Lung microvascular endothelial cell (primary cell): ENCODE results near the gene GPR107. TPM values are rescaled to one million over a fixed set of nuclear protein-coding genes. Genes with fewer than 3 reads are reported as not detected.

ENCODE experiments used
- DNase-seq, 2 donors: peaks; one replicate each; pipeline versions ENCODE4 v3.0.0 to v3.0.0-alpha.2; 2010; ENCODE audit warnings: low read depth in 2 of 2
- total RNA-seq: library from RNA; depleted of rRNA; stranded (reverse); fragments of >200 nt; gene quantifications from 2 replicates; pipeline ENCODE4 v1.2.1, GENCODE V29; 2014

GPR107 gene
- total RNA-seq, 1 donor from 2014 or later = 20.4 TPM

DNA sequence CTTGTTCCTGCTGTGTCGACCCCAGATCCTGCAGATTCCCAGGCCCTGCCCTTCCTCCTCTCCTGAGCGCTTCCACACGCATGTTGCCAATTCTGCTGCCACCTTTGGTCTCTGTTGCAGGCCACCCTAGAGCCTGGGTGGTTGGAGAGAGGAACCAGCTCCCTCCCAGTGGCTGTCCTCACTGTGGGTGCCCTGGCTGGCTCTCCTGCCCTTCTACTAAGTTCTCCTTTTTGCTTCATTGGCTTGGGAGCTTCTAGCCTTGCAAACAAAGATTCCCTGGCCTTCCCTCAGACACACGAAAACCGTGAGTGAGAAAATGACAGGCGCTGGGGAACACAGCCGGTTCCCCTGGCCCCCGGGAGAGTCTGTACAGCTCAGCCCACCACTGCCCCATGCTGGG, 104.3 kb downstream of the GPR107 start:
- DNase-seq = no peak

GRCh38 chr9:130159057-130159456, 105.4 kb downstream of the GPR107 start:
- DNase-seq = no peak

DNA sequence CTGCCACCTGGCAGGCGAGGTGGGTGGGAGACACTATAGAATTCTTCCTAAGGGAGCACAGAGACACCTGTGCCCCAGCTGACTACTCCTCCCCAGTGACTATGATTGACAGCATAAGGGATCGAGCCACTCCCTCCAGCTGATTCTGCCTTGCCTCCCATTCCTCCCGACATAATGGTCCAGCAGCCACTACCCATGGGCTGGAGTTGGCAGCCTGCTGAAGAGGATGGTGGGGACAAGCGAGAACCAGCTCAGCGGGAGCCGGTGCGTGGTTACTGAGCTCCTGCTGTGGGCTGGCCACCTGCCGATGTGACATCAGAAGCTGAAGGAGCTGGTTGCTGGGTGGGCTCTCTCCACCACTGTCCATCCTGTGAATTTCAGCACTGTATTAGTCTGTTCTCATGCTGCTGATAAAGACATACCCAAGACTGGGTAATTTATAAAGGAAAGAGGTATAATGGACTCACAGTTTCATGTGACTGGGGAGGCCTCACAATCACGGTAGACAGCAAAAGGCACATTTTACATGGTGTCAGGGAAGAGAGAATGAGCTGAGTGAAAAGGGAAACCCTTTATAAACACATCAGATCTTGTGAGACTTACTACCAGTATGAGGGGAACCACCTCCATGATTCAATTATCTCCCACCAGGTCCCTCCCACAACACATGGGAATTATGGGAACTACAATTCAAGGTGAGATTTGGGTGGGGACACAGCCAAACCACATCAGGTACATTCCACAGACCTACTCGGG, 106.4 kb downstream of the GPR107 start:
- DNase-seq = no peak

- DNase-seq = no peak
Measured at GRCh38 chr9:130160862-130161470, 107.3 kb downstream of the GPR107 start.

GRCh38 chr9:130165579-130165978, 111.9 kb downstream of the GPR107 start:
- no peak for DNase-seq

- DNase-seq = no peak
Measured at GRCh38 chr9:130166399-130166798, 112.7 kb downstream of the GPR107 start.

- DNase-seq = no peak
Measured at GRCh38 chr9:130167927-130168326, 114.2 kb downstream of the GPR107 start.

DNA sequence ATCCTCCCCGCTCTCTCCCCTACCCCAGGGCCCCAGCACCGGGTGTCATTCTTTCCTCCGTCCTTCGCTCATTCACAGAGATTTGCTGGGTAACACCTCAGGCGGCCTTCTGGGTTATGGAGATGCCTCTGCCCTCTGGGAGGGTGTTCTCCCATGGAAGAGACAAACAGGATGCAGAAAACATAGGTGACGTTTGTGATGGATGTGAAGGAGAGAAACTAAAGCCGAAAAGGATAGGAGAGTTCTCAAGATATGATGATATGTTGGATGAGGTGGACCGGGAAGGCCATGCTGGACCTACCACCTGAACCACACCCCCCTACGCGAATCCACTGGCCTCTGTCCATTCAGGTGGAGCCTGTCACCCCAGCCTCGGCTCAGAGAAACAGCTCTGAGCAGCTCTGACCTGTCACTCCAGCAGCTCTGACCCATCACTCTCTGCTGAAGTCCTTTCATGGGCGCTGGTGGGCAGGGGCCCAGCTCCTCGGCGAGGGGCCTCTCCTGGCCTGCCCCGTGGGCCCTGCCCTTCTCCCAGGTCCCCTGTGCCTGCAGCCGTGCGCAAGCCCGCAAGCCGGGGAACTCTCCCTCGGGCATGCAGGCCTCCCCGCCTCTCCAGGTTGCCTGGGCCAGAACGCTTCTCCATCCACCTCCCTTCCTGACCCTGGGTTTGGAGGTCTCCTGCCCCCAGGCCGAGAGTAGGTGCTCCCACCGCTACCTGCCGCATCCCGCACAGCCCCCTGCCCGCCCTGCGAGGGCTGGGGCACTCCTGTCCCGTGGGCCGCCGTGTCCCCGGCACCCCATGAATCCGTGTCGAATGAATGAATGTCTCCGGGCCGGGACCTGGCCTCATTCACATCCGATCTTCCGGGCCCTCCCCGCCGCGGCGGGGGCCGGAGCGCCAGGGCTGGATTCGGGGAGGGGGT, 117.8 kb downstream of the GPR107 start:
- no peak for DNase-seq

DNA sequence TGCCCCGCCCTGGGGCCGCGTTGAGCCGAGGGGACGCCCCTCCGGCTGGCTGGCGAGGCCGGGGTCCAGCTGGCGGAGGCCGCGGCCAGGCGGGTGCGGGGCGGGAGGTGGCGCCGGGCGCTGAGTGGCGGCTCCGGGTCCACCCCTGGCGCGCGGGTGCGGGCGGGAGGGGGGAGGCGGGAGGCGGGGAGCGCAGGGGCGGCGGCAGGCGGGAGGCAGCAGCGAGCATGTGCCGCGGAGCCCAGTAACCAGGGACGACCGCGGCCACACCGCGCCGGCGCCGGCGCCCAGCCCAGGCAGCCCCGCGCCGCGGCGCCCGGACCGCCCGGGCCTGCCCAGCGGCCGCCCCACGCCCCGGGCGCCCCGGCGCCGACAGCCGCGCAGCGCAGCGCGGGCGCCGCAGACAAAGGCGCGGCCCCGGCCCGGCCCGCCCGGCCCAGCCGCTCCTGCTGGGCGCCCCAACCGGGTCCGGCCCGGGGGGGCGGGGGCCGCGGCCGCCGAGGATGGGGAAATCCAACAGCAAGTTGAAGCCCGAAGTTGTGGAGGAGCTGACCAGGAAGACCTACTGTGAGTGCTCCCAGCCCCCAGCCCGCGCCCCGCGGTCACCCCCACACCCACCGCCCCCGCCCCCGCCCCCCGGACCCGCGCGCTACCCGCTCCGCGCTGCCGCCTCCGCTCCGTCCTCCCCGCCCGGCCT, 118.6 kb downstream of the GPR107 start, which contains the start of gene NCS1:
Gene NCS1, plus strand, starts transcription at position 244 of the 697 bp plus-strand sequence. Its CDS starts 260 bp downstream, at position 504.
- DNase-seq = peak; percentile 63 to 70

GRCh38 chr9:130172858-130173665, 119.4 kb downstream of the GPR107 start:
- peak; percentile 36 to 41 for DNase-seq

GRCh38 chr9:130173666-130173983, 119.9 kb downstream of the GPR107 start:
- peak in 1 of 2 donors; percentile 11 for DNase-seq

DNA sequence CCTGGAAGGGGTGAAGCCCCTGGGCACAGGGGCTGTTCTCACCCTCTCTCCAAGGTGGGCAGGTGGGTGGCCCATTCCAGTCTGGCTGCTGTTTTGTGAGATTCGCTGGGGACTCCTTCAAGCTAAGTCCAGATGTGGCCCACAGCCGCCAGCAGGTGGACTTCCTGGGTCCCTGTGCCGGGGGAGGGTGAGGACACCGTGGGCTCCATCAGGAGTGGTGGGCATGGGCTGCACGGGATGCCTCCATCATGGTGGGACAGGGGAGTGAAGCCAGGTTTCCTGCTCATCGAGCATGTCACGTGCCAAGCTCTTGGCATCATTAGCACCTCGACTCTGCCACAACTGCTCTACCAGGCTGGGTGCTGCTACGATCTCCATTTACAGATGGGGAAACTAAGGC, 120.3 kb downstream of the GPR107 start:
- DNase-seq = no peak

DNA sequence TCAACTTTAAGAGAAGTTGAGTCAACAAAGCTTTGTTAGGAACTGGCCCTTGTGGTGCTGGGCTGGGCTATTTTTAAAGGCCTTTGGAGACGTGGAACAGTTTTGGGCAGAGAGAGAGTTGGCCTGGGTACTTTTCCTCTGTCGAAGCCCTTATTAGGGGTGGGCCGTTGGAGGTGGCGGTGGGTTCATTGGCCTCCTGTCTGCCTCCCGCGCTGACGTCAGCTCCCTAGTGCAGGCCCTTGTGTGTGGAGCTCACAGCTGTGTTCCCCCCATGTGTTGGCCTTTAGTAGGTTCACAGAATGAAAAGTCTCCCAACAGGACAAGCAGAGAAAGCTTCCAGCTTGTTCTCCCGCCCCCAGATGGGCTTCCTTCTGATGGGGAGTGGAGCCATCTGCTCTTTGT, 121.2 kb downstream of the GPR107 start:
- DNase-seq = no peak

- no peak for DNase-seq
Measured at GRCh38 chr9:130175355-130175754, 121.6 kb downstream of the GPR107 start.

GRCh38 chr9:130176760-130177159, 123.1 kb downstream of the GPR107 start:
- no peak for DNase-seq

- no peak for DNase-seq
Measured at GRCh38 chr9:130177898-130178805, 124.4 kb downstream of the GPR107 start.

GRCh38 chr9:130179331-130179907, 125.7 kb downstream of the GPR107 start:
- no peak for DNase-seq

GRCh38 chr9:130180516-130180915, 126.8 kb downstream of the GPR107 start:
- DNase-seq = no peak

GRCh38 chr9:130181678-130182380, 128.1 kb downstream of the GPR107 start:
- DNase-seq = no peak
